G401.6 (cell line): ENCODE measurements around the gene SLC35F1.
A peak's percentile ranks its signal among the peaks of the same experiment; 100 is the strongest.

Experiments used
- FAIRE-seq: peaks from 2 replicates; lab custom pipeline; 2012; peaks lifted over from hg19 to GRCh38; lab: Jason Lieb, UNC

SLC35F1 gene

DNA sequence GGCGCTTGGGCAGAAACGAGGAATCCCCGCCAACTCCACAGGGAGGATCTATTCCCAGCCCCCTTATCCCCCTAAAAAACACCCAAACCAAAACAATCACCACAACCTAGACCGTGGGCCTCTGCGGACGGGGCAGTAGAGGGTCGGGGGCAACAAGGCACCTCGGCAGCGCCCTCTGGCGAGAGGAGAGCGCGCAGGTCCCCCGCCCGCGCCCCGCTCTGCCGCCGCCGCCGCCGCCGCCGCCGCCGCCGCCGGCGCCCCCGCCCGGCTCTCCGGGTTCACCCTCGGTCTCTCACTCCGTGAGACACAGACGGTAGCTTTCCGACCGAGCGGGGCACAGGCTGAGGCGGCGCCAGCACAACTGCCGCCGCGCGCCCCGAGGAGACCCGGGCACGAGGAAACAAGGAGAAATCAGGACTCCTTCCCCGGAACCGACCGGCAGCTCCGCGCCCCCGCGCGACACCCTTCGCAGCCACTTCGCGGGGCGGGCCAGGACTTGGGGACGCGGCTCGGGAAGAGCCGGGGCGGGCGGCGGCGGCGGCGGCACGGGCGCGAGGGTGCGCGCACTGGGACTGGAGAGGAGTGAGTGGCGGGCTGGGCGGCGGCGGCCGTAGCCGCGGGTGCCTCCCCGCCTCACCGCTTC lies at the start of gene SLC35F1:
TSS of gene SLC35F1 (plus strand) at position 307 of the 643 bp plus-strand sequence.
- FAIRE-seq: no peak

- FAIRE-seq: peak; percentile 21
Measured at GRCh38 chr6:117858601-117859000, 48.5 kb upstream of the SLC35F1 start.

DNA sequence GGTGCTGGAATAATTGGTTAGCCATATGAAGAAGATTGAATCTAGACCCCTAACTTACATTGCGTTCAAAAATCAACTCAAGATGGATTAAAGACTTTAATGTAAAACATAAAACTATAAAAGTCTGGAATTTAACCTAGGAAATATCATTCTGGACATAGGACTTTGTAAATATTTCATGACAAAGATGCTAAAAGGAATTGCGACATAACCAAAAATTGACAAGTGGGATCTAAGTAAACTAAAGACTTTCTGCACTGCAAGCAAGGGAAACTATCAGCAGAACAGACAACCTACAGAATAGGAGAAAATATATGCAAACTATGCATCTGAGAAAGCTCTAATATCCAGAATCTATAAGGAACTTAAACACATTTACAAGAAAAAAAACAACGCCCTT lies 45.5 kb upstream of the SLC35F1 start:
- no peak for FAIRE-seq

DNA sequence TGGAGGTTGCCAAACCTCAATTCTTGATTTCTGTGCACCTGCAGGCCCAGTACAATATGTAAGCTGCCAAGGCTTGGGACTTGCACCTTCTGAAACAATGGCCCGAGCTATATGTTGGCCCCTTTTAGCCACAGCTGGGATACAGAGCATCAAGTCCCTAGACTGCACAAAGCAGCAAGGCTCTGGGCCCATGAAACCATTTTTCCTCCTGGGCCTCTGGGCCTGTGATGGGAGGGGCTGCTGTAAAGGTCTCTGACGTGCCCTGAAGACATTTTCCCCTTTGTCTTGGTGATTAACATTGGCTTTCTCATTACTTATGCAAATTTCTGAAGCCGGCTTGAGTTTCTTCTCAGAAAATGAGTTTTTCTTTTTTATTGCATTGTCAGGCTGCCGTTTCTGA lies 40.5 kb upstream of the SLC35F1 start:
- FAIRE-seq: no peak

DNA sequence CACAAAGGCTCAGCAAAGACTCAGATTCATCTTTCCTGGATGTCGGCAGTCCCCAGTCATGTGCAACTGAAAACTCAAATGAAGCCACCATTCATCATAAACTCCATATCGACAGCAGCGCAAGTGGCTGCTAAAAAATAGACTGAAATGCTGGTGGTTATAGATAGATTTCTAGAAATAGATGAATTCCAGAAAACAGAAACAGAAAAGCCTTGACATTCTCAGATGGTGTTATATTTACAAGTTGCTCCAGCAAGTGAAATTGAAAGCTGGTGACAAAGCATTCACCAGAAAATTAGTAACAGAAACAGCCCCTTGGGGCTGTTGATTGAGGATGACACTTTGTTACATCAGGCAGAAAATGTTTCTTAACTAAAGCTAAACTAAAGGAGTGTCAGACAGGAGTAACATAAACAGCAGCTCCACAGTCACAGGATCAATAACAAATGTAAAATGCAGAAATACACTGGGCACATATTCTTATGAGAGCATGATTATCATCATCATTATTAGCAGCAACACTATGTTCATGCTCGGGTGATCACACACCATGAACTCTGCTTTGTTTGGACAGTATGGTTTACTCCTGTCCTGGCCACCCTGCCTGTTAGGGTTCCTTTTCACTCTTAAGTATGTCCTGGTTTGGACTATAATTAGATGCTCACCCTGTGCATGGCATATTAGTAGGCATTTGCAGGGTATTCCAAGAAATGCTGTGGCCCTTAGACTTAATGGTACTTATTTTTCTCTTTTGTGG lies 36.4 kb upstream of the SLC35F1 start:
- FAIRE-seq: no peak

- FAIRE-seq: no peak
Measured at GRCh38 chr6:117880824-117881223, 26.2 kb upstream of the SLC35F1 start.

DNA sequence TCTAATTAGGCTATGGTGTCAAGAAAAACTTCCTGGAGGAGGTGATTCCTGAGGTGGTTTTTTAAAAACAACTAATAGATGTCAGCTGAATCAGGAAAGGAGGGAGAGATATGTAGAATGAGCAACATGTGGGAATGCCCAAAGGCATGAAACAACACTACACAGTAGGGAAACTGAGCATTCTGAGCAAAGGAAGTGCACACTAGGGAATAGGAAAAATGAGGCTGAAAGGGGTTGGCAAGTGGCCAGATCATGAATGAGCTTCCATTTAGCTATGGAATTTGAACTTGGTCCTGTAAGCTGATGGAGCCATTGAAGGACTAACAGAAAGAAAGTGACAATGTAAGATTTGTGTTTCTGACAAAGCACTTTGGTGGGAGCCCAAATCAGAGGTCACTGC lies 16.9 kb upstream of the SLC35F1 start:
- FAIRE-seq: no peak

DNA sequence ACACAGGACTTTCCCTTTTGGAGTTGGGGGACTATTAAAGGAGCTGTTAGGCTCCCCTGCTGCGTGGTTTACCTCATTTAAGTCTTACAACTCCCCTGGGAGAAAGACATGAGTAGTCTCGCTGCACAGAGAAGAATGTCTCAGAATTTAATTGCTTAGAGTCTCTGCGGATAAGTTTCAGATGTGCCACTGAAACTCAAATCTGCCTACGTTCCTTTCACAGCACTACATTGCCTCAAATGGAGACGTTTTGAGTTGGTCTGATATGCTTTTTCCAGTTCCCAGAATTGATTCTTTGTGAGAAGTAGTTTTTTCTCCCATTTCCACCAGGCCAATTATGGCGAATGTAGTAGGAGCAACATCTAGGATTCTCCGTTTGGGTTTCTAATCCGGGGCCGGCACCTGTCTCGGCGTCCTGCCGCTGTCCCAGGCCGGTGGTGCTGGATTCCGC lies 532 bp upstream of the SLC35F1 start:
- FAIRE-seq: no peak

DNA sequence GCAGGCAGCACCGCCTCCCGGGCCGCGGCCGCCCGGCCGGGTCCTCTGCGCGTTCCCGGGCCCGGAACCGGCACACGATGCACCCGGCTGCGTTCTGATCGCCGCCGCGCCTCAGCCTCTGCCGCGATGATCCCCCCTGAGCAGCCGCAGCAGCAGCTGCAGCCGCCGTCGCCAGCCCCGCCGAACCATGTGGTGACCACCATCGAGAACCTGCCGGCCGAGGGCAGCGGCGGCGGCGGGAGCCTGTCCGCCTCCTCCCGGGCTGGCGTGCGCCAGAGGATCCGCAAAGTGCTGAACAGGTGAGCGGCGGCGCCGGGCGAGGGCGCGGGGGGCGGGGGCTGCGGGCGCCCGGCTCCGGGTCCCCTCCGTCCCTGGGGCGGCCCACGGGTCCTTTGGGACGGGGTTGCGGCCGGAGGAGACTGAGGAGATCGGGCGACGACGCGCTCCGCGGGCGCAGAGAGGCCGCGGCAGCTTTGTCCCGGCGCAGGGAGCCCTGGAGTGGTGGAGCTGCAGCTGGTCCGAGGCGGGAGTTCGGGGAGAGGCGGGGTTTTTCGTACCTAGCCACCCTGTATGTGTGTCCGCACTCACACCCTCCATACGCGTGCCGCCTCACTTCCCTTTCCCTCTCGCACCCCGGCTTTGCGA lies 659 bp downstream of the SLC35F1 start:
- FAIRE-seq: no peak

DNA sequence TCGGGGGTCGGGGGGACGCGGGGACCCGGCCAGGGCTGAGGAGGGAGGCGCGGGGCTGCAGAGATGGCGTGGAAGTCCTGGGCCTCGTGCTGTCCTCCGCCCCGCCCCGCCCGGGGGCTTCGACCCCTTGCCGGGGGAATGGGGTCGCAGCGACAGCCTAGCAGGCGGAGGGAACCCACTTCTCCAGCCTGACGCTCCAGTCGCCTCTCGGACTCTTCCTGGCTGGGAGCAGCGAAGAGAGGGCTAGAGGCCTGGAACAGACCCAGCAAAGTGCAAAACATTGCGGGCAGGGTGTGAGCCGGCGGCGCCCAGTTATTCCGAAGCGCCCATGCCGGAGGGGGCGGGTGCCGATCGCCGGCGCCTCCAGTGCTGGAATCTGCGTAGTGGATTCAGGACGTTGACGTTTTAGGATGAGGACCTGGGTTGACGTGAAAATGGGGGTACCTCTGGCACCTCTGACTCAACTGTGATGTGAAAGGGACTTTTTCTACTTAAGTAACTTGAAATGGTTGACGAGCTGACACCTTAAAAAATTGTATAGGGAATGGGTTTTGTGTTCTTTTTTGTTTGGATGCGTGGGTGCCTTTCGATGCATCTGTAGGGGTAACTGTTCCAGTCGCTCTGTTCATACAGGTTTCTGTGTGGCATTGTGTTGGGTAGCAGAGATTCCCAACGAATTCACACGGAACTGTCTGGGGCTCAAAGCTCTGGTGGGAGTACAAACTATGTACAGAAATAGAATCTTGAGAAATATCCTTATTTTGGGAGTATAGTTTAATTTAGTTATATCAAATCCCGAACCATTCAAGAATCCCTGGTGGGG lies 1.4 kb downstream of the SLC35F1 start:
- FAIRE-seq: no peak

DNA sequence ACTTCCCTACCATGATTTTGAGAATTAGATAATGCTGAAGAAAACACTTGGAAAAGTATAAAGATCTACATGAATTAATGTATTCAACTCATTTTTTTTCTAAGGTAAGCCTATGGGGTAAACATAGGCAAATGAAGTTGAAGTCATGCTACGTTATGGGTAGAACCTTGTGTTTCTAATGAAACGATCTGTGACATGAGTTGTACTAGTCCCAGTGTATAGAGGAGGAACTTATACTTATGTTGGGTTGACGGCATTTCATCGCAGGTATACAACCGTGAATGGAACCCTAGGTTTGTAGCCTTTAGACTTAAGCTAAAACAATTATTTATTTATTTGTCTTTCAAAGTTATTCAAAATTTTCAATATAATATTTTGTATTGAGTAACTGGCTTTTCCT lies 2.6 kb downstream of the SLC35F1 start:
- no peak for FAIRE-seq

- no peak for FAIRE-seq
Measured at GRCh38 chr6:117910549-117910948, 3.5 kb downstream of the SLC35F1 start.

GRCh38 chr6:117911150-117911549 lies 4.1 kb downstream of the SLC35F1 start:
- no peak for FAIRE-seq

- FAIRE-seq: no peak
Measured at GRCh38 chr6:117911660-117912059, 4.6 kb downstream of the SLC35F1 start.

DNA sequence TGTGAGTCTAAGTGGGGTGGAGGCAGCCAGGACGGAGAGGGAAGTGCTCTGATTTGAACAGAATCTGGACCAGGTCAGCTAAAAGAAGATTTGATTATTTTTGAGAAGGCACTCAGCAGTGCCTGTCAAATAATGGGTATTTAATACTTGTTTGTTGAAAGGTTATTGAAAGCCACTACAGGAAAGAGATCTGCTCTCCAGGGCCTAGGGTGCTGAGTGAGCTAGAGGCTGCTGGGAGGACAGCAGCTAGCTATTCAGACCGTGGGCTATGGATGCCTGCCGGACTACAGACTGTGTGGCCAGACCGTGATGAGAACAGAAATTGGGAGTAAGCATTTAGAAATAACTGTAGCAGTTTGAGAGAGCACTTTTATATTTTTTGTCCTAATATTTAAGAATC lies 8.8 kb downstream of the SLC35F1 start:
- FAIRE-seq: no peak

- no peak for FAIRE-seq
Measured at GRCh38 chr6:117916483-117916882, 9.4 kb downstream of the SLC35F1 start.

DNA sequence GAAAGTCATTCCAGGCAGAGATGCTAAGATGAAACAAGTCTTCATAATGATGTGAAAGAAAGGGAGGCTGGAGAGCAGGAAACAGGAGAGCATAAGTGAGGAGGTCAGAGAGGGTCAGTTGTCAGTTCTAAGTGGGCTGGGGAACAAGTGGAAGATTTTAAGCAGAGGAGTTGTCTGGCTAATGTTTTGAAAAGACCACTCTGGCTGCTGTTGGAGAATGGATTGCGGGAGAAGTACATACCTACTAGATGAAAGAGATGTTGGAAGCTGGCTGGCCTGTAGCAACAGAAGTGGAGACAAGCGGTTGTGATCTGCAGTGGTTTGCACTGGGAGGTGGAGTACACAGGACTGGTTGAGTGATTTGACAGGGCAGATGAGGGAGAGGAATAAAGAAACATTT lies 10.1 kb downstream of the SLC35F1 start:
- no peak for FAIRE-seq

GRCh38 chr6:117918454-117918853 lies 11.4 kb downstream of the SLC35F1 start:
- FAIRE-seq: no peak

- FAIRE-seq: no peak
Measured at GRCh38 chr6:117919275-117919674, 12.2 kb downstream of the SLC35F1 start.

- no peak for FAIRE-seq
Measured at GRCh38 chr6:117919775-117920729, 13.0 kb downstream of the SLC35F1 start.

GRCh38 chr6:117924690-117925089 lies 17.6 kb downstream of the SLC35F1 start:
- FAIRE-seq: no peak
